H1 (cell line): ENCODE data around the gene CSAD. TPM values are rescaled to one million over a fixed set of nuclear protein-coding genes. Genes with fewer than 3 reads are reported as not detected.

Experiments
- CBX8 ChIP-seq: fragments of 300-800, 300-1000 bp; sonication (generic); IDR thresholded peaks from 2 replicates; pipeline ENCODE4 v1.7.1; 2016; ENCODE audit warnings: low read depth, low read length, borderline replicate concordance
- SRF ChIP-seq: IDR thresholded peaks from 2 replicates; pipeline ENCODE4 v1.6.1; 2011; ENCODE audit warnings: mild to moderate bottlenecking, low read depth, low read length, moderate library complexity
- polyA plus RNA-seq, 7 experiments: library from polyadenylated mRNA; depleted of rRNA in 3 of 7; stranded (reverse) in 5 of 7; unstranded in 2 of 7; fragments of >200 nt in 5 of 7; fragments of 200-250 nt in 2 of 7; gene quantifications; 1 replicate in 5 of 7; 2 replicates in 1 of 7; 4 replicates in 1 of 7; pipeline versions ENCODE4 v1.2.1 to v1.2.3, GENCODE V29; 2011 to 2013; ENCODE audit warnings: missing spikeins in 2 of 7, mixed read lengths in 2 of 7
- total RNA-seq: library from RNA; stranded (reverse); fragmentation: NEBNext Ultra II Directional; extraction: Animal tissue kit (Norgen Biotek cat#: 25700); gene quantifications from 2 replicates; pipeline ENCODE4 v1.2.1, GENCODE V29; 2021
- TF ChIP-seq, protein P1 (sequence below): fragments of 300-600 bp; sonication (generic); IDR thresholded peaks from 2 replicates; pipeline ENCODE4 v1.7.1; 2012; ENCODE audit warnings: low read length, moderate library complexity, mild to moderate bottlenecking, inconsistent platforms; ENCODE audit not compliant: insufficient replicate concordance

CSAD gene
- total and polyA plus RNA-seq, 2 of the 8 experiments (the other 6 are each of a cell fraction or from before 2014, with no cell fraction given), result 8.8 to 11.3 TPM

DNA sequence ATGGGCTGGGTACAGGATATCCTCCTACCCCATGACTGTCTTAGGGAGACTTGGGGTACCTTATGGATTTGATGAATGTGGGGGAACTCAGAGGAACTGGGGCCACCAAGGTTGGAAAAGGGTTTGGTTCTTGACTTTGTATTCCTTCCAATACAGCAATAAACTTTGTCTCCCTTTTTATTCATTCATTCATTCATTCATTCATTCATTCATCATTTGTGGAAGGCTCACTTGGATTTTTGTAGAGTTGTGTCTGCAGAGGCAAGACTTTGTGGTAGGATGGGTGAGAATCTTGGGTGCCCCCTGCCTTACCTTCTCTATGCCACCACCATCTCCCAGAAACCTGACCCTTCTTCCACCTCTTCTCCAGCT, 56.4 kb downstream of the CSAD start (continued):
- TF ChIP-seq, protein P1, sequence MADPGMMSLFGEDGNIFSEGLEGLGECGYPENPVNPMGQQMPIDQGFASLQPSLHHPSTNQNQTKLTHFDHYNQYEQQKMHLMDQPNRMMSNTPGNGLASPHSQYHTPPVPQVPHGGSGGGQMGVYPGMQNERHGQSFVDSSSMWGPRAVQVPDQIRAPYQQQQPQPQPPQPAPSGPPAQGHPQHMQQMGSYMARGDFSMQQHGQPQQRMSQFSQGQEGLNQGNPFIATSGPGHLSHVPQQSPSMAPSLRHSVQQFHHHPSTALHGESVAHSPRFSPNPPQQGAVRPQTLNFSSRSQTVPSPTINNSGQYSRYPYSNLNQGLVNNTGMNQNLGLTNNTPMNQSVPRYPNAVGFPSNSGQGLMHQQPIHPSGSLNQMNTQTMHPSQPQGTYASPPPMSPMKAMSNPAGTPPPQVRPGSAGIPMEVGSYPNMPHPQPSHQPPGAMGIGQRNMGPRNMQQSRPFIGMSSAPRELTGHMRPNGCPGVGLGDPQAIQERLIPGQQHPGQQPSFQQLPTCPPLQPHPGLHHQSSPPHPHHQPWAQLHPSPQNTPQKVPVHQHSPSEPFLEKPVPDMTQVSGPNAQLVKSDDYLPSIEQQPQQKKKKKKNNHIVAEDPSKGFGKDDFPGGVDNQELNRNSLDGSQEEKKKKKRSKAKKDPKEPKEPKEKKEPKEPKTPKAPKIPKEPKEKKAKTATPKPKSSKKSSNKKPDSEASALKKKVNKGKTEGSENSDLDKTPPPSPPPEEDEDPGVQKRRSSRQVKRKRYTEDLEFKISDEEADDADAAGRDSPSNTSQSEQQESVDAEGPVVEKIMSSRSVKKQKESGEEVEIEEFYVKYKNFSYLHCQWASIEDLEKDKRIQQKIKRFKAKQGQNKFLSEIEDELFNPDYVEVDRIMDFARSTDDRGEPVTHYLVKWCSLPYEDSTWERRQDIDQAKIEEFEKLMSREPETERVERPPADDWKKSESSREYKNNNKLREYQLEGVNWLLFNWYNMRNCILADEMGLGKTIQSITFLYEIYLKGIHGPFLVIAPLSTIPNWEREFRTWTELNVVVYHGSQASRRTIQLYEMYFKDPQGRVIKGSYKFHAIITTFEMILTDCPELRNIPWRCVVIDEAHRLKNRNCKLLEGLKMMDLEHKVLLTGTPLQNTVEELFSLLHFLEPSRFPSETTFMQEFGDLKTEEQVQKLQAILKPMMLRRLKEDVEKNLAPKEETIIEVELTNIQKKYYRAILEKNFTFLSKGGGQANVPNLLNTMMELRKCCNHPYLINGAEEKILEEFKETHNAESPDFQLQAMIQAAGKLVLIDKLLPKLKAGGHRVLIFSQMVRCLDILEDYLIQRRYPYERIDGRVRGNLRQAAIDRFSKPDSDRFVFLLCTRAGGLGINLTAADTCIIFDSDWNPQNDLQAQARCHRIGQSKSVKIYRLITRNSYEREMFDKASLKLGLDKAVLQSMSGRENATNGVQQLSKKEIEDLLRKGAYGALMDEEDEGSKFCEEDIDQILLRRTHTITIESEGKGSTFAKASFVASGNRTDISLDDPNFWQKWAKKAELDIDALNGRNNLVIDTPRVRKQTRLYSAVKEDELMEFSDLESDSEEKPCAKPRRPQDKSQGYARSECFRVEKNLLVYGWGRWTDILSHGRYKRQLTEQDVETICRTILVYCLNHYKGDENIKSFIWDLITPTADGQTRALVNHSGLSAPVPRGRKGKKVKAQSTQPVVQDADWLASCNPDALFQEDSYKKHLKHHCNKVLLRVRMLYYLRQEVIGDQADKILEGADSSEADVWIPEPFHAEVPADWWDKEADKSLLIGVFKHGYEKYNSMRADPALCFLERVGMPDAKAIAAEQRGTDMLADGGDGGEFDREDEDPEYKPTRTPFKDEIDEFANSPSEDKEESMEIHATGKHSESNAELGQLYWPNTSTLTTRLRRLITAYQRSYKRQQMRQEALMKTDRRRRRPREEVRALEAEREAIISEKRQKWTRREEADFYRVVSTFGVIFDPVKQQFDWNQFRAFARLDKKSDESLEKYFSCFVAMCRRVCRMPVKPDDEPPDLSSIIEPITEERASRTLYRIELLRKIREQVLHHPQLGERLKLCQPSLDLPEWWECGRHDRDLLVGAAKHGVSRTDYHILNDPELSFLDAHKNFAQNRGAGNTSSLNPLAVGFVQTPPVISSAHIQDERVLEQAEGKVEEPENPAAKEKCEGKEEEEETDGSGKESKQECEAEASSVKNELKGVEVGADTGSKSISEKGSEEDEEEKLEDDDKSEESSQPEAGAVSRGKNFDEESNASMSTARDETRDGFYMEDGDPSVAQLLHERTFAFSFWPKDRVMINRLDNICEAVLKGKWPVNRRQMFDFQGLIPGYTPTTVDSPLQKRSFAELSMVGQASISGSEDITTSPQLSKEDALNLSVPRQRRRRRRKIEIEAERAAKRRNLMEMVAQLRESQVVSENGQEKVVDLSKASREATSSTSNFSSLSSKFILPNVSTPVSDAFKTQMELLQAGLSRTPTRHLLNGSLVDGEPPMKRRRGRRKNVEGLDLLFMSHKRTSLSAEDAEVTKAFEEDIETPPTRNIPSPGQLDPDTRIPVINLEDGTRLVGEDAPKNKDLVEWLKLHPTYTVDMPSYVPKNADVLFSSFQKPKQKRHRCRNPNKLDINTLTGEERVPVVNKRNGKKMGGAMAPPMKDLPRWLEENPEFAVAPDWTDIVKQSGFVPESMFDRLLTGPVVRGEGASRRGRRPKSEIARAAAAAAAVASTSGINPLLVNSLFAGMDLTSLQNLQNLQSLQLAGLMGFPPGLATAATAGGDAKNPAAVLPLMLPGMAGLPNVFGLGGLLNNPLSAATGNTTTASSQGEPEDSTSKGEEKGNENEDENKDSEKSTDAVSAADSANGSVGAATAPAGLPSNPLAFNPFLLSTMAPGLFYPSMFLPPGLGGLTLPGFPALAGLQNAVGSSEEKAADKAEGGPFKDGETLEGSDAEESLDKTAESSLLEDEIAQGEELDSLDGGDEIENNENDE, result no peak
- TF ChIP-seq SRF (no peak), CBX8 (no peak)
